ENCODE data around the gene ATG101. TPM values are rescaled to one million over a fixed set of nuclear protein-coding genes. Genes with fewer than 3 reads are reported as not detected.
A peak's percentile ranks its signal among the peaks of the same experiment; 100 is the strongest.

ATG101 gene
- polyA plus RNA-seq, 1 experiment = 97.3 TPM

GRCh38 chr12:52035190-52035589, 34.6 kb upstream of the ATG101 start:
- ChIA-PET CTCF (interaction anchor here (0.6 to 2.2 kb wide), 2 partner anchors 10 to 165 kb away, joined by 3 to 10 read pairs; no protein-coding TSS in a partner anchor), POLR2A (no interaction called here)
- H3K9me3 ChIP-seq (ENCODE audit: control insufficient read depth, insufficient read depth, low read length) = no peaks in the 10 kb centered on the region; the same call in 1 of the 2 replicates
- no peaks in the 10 kb centered on the region for H3K27me3 ChIP-seq (ENCODE audit: control insufficient read depth, insufficient read depth, low read length)
- H3K27ac ChIP-seq (ENCODE audit: low read depth, low read length) = no peak overlapping the region
- no peak for TF ChIP-seq CTCF (IDR thresholded peaks at IDR 0.05; ENCODE audit: low read depth, low read length)
- no peak overlapping the region for H3K4me3 ChIP-seq (ENCODE audit: low read depth, low read length)
- DNase-seq (ENCODE audit: low read depth, low spot score) = no peak

GRCh38 chr12:52035926-52036325, 33.9 kb upstream of the ATG101 start:
- Histone ChIP-seq H3K4me3 (ENCODE audit: low read depth, low read length) (no peak overlapping the region), H3K9me3 (ENCODE audit: control insufficient read depth, insufficient read depth, low read length) (no peaks in the 10 kb centered on the region; the same call in 1 of the 2 replicates), H3K27me3 (ENCODE audit: control insufficient read depth, insufficient read depth, low read length) (no peaks in the 10 kb centered on the region), H3K27ac (ENCODE audit: low read depth, low read length) (no peak overlapping the region)
- DNase-seq (ENCODE audit: low read depth, low spot score) = no peak
- no peak for TF ChIP-seq CTCF (IDR thresholded peaks at IDR 0.05; ENCODE audit: low read depth, low read length)
- ChIA-PET CTCF (interaction anchor here (0.6 to 2.2 kb wide), 2 partner anchors 10 to 165 kb away, joined by 3 to 10 read pairs; no protein-coding TSS in a partner anchor), POLR2A (interaction anchor here (2.3 kb wide), 1 partner anchor 15 kb away, joined by 9 read pairs; the partner anchor contains the start of gene NR4A1)

- no peak for TF ChIP-seq CTCF (IDR thresholded peaks at IDR 0.05; ENCODE audit: low read depth, low read length)
- ChIA-PET POLR2A (interaction anchor here (2.3 kb wide), 1 partner anchor 15 kb away, joined by 9 read pairs; the partner anchor contains the start of gene NR4A1), CTCF (interaction anchor here (3.6 kb wide), 1 partner anchor 11 kb away, joined by 26 read pairs; no protein-coding TSS in a partner anchor)
- H3K27ac ChIP-seq (ENCODE audit: low read depth, low read length) = no peak overlapping the region
- no peaks in the 10 kb centered on the region; the same call in 1 of the 2 replicates for H3K9me3 ChIP-seq (ENCODE audit: control insufficient read depth, insufficient read depth, low read length)
- no peak for DNase-seq (ENCODE audit: low read depth, low spot score)
- H3K27me3 ChIP-seq (ENCODE audit: control insufficient read depth, insufficient read depth, low read length) = no peaks in the 10 kb centered on the region
- H3K4me3 ChIP-seq (ENCODE audit: low read depth, low read length) = peak overlapping the region; percentile 48
Observed at GRCh38 chr12:52036587-52037171, 33.1 kb upstream of the ATG101 start.

- peak overlapping the region; percentile 21 for H3K27ac ChIP-seq (ENCODE audit: low read depth, low read length)
- peak overlapping the region; percentile 64 for H3K4me3 ChIP-seq (ENCODE audit: low read depth, low read length)
- CTCF ChIA-PET = interaction anchor here (0.7 to 3.6 kb wide), 2 partner anchors 11 to 47 kb away, joined by 5 to 26 read pairs; no protein-coding TSS in a partner anchor
- peak; percentile 28; the same call in 1 of the 2 replicates for TF ChIP-seq CTCF (IDR thresholded peaks at IDR 0.05; ENCODE audit: low read depth, low read length)
- no peaks in the 10 kb centered on the region; the same call in 1 of the 2 replicates for H3K9me3 ChIP-seq (ENCODE audit: control insufficient read depth, insufficient read depth, low read length)
- POLR2A ChIA-PET = interaction anchor here (0.7 to 2.3 kb wide), 2 partner anchors 14 to 32 kb away, joined by 3 to 9 read pairs; partner anchors contain the start of genes ATG101 and NR4A1
- H3K27me3 ChIP-seq (ENCODE audit: control insufficient read depth, insufficient read depth, low read length) = no peaks in the 10 kb centered on the region
- DNase-seq (ENCODE audit: low read depth, low spot score) = no peak
Observed at GRCh38 chr12:52037248-52037861, 32.4 kb upstream of the ATG101 start.
